AG09319 (cell line): ENCODE results near the gene AUTS2.

Experiments used
- DNase-seq: peaks from one replicate; pipeline ENCODE4 v3.0.0-alpha.2; 2010; ENCODE audit warnings: low read depth; ENCODE audit errors: extremely low read depth
- TF ChIP-seq, protein P1 (sequence below): IDR thresholded peaks from 2 replicates; pipeline ENCODE4 v1.5.1; 2011; ENCODE audit warnings: low read depth, mild to moderate bottlenecking, inconsistent platforms, low read length, moderate library complexity

The AUTS2 gene

DNA sequence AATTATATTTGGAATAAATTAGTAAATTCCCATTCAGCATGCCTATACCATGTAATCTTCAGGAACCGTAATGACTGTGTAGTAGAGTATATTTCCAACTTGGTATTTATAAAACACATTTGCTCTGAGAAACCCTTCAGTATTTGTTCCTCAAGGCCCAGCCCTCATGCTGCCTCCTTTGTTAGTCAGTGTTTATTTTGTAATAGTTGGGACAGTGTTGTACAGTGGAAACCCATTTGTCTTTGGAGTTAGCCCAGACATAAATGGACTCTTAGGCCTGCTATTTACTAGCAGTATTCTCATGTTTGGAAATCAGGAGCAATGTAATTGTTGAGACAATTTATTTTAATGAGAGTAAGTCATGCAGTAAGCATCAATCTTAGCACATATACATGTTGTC is 686.9 kb downstream of the AUTS2 start:
- DNase-seq: no peak

DNA sequence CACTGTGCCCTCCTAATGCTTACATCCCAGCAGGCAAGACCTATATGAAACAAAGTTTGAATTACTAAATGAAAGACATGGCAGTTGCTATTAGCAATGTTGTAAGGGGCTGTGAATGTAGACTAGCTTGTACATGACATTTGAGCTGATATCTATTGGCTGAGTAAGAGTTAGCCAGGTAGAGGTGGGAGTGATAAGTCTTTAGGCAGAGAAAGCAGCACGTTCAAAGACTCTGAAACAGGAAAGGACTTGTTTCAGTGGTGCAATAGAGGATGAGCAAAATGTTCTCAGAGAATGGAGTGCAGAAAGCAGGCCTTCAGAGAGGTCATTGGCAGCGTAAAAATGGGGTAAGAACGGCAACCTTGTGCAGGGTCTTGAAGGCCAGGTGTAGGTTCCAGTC is 687.6 kb downstream of the AUTS2 start:
- TF ChIP-seq, protein P1, sequence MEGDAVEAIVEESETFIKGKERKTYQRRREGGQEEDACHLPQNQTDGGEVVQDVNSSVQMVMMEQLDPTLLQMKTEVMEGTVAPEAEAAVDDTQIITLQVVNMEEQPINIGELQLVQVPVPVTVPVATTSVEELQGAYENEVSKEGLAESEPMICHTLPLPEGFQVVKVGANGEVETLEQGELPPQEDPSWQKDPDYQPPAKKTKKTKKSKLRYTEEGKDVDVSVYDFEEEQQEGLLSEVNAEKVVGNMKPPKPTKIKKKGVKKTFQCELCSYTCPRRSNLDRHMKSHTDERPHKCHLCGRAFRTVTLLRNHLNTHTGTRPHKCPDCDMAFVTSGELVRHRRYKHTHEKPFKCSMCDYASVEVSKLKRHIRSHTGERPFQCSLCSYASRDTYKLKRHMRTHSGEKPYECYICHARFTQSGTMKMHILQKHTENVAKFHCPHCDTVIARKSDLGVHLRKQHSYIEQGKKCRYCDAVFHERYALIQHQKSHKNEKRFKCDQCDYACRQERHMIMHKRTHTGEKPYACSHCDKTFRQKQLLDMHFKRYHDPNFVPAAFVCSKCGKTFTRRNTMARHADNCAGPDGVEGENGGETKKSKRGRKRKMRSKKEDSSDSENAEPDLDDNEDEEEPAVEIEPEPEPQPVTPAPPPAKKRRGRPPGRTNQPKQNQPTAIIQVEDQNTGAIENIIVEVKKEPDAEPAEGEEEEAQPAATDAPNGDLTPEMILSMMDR: no peak

More for the DNA sequence above, 686.9 kb downstream of the AUTS2 start:
- TF ChIP-seq, protein P1: no peak

DNA sequence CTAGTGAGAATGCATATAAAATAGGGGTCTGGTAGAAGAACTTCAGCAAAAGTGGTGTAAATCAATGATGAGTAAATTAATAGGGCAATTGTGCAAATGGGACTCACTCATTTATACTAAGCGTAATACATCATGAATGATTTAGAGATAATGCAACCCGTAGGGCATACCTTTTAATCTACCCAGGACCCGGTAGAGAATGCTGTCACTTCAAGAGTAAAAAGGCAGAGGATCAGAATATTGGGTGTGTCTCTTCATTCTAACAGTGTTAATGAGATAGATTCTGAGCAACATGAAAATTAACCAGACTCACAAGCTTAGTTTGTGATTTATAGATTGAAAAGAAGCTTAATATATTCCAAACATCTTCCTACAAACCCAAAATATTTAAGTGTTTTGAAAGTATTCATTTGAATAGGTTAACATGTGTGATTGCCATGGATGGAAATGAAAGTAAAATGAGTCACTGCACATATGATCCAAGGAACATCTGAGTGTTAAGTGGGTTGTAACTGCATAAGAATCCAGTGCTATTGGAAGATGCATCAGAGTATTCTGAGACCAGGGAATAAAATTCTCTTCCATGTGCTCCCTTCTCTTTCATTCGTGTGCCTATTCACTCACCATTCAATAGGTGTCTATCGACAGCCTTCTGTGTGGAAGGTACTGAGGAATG is 690.6 kb downstream of the AUTS2 start:
- TF ChIP-seq, protein P1: no peak
- no peak for DNase-seq

More for the DNA sequence above, 687.6 kb downstream of the AUTS2 start:
- DNase-seq: no peak

DNA sequence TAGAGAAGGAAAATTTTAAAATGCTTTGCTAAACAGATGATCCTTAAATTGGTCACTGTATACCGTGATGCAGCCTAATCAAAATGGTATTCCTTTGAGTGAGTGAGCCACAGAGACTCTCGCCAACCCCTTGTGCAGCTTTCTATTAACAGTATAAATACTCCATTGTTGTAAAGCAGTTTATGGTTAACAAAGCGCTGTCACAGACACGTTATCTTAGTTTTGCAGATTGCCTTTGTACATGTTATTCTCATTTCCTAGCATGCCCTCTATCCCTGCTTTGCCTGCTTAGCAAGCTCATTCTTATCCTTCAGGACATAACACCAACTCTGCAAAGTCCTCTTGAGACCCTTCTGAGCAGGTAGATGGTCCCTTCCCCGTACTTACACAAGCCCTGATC is 694.4 kb downstream of the AUTS2 start:
- no peak for DNase-seq
- TF ChIP-seq, protein P1: no peak

DNA sequence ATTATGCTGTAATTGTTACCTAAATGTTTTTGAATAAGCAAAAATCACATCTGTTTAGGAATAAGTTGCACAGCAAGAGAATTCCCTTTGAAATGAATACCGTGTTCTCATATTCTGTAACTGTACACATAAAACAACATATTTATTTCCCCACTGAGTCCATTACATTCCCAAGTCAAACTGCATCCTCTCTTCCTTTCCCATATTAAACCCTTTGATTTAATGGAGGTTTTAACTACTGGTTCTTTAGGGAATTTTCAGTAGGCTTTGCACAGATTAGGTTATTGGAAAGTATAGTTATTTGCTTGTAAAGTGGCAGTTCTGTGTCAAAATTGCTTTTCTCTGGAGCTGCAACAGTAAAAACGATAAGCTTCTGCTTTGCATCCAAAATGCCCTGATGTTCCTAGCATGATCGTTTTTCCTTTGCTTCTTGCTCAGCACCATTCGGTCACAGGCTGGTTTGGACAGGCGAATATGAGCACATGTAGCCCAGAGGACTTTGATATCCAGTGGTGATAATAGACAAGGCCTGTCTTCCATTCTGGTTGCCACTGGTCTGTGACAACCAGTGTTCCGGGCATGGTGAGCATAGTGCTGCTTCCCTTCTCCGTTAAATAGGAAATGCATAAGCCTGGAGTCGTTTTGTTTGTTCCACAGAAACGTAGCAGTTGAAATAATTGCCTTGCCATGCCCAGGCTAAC is 696.1 kb downstream of the AUTS2 start:
- DNase-seq: no peak
- TF ChIP-seq, protein P1: no peak

DNA sequence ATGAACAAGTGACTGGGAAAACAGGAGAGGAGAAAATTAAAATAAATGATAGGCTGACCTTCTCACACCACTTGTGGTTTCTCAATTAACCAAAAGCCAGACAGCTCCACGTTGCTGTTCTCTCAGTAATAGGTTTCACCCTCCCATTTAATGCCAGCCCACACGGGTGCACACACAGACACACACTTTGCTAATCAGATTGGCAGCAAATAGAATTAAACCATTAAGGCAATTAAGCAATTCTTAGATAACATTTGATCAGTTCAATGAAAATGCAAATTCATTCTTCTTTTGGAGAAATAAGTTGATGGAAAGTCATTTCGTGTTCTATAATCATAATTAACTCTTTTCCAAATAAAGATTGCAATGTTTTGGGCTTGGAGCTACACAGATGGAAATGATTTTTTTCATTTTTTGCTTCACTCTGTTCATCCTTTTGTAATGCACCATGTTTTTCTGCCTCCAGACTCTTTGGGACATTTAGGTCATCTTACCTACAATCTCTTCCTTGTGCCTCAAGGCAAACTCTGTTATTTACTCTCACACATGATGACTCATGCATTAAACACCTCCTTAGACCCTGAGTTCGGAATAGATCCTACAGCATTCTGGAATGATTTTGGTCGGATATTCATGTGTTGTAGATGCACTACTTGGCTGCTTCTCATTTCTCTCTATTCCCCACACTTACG is 700.7 kb downstream of the AUTS2 start:
- DNase-seq: no peak

More for the DNA sequence above, 700.7 kb downstream of the AUTS2 start:
- TF ChIP-seq, protein P1: no peak
